ENCODE data around the gene GREB1. TPM values are rescaled to one million over a fixed set of nuclear protein-coding genes. Genes with fewer than 3 reads are reported as not detected.

GREB1 gene
- total RNA-seq, 1 experiment from 2014 or later: 2.7 TPM

- H3K9me3 ChIP-seq: no peaks in the 10 kb centered on the region
- no peaks in the 10 kb centered on the region for H3K27me3 ChIP-seq
- H3K36me3 ChIP-seq: no peaks in the 10 kb centered on the region
- DNase-seq: no peak
- no peak overlapping the region for H3K4me3 ChIP-seq
Observed at GRCh38 chr2:11546072-11546471, 12.2 kb downstream of the GREB1 start.

- H3K36me3 ChIP-seq: no peaks in the 10 kb centered on the region
- H3K9me3 ChIP-seq: no peaks in the 10 kb centered on the region
- H3K4me3 ChIP-seq: no peak overlapping the region
- no peak for DNase-seq
- H3K27me3 ChIP-seq: no peaks in the 10 kb centered on the region
Observed at GRCh38 chr2:11547912-11548497, 14.2 kb downstream of the GREB1 start.

DNA sequence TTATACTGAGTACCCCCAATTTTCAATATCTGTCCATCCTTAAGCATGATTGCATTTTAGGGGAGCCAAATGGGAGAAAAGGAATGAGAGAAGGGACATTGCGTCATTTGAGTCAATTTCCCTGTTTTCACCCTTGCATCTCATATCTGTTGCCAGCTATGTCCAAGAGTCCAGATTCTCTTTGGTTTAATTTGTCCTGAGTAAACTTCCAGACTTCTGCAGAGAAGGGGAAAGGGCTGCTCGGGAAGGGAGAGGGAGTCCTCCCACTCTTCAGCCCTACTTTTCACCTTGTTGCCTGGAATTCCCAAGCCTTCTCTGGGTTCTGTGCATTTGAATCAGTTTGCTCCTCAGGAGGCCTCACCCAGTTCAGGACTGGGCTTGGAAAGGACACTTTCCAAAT is 16.5 kb downstream of the GREB1 start:
- Histone ChIP-seq H3K4me3 (no peak overlapping the region), H3K27me3 (no peaks in the 10 kb centered on the region), H3K9me3 (no peaks in the 10 kb centered on the region), H3K36me3 (no peaks in the 10 kb centered on the region)
- DNase-seq: no peak

- no peak for DNase-seq
- no peaks in the 10 kb centered on the region for H3K9me3 ChIP-seq
- no peak overlapping the region for H3K4me3 ChIP-seq
- no peaks in the 10 kb centered on the region for H3K36me3 ChIP-seq
- H3K27me3 ChIP-seq: no peaks in the 10 kb centered on the region
Observed at GRCh38 chr2:11550901-11551568, 17.2 kb downstream of the GREB1 start.

DNA sequence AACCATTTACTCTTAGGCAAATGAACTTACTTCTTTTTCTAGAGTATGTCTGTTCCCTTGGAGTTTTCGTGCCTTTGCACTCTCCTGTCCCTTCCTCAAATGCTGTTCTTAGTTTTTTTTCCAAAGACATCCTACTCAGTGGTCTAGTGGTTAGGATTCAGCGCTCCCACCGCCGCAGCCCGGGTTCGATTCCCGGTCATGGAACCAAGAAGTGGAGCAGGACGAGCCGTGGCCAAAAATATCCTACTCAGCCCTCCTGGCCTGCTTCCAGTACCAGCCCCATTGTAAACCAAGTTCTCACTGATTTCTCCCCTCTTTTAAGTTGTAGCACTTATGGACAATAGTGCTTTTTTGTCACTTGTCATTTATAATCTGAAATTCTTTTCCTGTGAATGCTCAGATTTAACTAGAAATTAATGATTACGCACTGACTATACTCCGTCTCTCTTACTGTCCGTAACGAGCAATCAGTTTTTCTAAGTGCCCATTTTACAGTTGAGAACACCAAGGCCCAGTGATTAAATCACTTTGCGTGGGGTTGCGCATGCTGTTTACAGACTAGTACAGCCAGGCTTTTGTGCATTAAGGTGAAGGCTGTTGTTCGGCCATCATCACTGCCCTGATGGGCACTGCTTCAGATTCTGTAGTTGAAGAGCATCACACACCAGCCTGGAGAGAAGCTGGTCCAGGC is 17.9 kb downstream of the GREB1 start:
- Histone ChIP-seq H3K27me3 (no peaks in the 10 kb centered on the region), H3K4me3 (no peak overlapping the region), H3K36me3 (no peaks in the 10 kb centered on the region), H3K9me3 (no peaks in the 10 kb centered on the region)
- no peak for DNase-seq

DNA sequence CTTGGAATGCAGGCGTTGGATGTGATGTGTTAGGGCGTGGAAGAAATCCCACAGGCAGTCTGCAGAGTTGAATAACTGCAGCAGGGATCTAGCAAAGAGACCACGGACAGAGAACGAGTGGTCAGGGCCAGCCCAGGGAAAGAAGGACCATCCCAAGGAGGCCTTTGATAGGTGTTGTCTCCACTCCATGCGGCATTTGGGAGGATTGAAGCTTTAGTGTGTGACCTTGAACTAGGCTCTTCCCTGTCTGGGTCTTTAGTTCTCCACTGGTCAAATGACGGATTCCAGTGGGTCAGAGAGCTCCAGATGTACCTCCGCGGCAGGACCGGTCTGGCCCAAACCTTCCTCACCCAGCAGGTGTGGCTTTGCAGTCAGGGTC is 18.4 kb downstream of the GREB1 start:
- no peak for DNase-seq
- no peaks in the 10 kb centered on the region for H3K27me3 ChIP-seq
- H3K4me3 ChIP-seq: no peak overlapping the region
- H3K36me3 ChIP-seq: no peaks in the 10 kb centered on the region
- H3K9me3 ChIP-seq: no peaks in the 10 kb centered on the region

GRCh38 chr2:11553661-11554398 is 20.0 kb downstream of the GREB1 start:
- no peak for DNase-seq

DNA sequence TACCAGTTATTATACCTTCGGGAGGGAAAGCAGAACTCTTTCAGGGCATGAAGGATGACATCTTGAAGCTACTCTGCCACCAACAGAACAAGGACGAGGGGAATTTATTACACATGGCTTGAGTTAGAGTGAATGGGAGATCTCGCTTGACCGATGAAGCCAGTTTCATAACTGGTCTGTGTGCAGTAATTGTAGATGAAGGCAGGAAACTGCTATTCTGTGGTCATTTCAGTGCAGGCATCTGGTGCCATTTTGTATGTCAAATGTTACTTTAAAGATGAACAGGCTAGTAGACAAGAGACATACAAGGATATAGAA is 20.5 kb downstream of the GREB1 start:
- Histone ChIP-seq H3K4me3 (no peak overlapping the region), H3K27me3 (no peaks in the 10 kb centered on the region; the same call in 1 of the 2 replicates), H3K36me3 (no peaks in the 10 kb centered on the region), H3K9me3 (no peaks in the 10 kb centered on the region)
- no peak for DNase-seq

More at GRCh38 chr2:11553661-11554398, 20.0 kb downstream of the GREB1 start:
- Histone ChIP-seq H3K27me3 (no peaks in the 10 kb centered on the region; the same call in 1 of the 2 replicates), H3K36me3 (no peaks in the 10 kb centered on the region), H3K9me3 (no peaks in the 10 kb centered on the region), H3K4me3 (no peak overlapping the region)

DNA sequence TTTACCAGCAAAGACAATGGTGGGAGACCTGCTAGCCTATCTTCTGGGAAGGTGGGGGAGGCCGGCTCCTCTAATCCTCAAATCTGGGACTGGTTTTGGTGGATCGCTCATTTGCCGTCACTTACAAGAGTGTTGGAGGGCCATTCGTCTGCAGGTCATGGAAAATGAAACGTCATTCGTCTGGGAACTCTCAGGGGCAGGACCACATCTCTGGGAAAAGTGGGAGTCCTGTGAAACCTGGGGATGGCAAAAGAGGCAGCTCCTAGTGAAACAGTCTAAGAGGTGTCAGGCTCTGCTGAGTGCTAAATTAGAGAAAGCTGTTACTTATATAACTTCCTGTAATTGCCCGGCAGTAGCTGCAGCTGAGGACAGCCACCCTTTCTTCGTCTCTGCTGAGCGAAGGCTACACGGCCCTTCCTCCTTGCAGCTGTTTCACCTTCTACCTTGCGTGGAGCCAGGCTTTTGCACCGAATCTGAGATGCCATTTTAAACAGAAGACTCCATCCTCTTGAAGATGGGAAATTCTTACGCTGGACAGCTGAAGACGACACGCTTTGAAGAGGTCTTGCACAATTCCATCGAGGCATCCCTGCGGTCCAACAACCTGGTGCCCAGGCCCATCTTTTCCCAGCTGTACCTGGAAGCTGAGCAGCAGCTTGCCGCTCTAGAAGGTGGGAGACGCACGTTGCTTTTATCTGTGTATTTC is 22.4 kb downstream of the GREB1 start:
- Histone ChIP-seq H3K36me3 (no peaks in the 10 kb centered on the region), H3K4me3 (peak overlapping the region; percentile 19), H3K27me3 (no peaks in the 10 kb centered on the region; the same call in 1 of the 2 replicates), H3K9me3 (no peaks in the 10 kb centered on the region)
- no peak for DNase-seq

DNA sequence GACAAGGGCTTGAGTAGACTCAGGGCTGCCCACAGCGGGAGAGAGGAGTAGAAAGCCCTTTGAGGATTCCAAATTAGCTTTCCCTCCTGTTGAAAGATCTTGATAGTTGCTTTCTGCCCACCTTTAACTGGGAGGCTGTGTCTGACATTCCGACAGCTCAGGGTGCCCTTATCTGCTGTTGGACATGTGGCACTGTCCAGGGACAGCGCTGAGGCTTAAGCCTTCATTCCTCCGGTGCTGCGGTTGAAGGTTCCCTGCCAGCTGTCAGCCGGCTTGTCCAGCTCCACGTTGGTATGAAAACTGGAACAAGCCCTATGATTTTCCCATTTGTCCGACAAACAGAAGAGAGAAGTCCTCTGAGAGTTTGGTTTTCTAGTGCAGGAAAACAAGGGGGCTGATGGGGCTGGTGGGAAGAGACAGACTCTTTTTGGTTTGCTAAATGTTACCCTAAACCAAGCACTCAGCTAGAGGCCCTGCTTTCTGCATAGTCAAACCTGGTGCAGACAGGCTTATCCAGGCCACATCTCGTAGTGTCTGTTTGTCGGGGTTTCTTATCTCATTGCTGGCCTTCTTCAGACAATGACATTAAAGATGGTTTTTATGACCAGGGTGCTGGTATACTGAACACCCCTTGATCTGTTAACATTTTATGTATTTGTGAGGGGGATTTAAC is 24.5 kb downstream of the GREB1 start:
- peaks cover 3% of the 10 kb centered on the region; the same call in 1 of the 2 replicates for H3K36me3 ChIP-seq
- no peak for DNase-seq
- no peaks in the 10 kb centered on the region for H3K9me3 ChIP-seq
- H3K27me3 ChIP-seq: no peaks in the 10 kb centered on the region; the same call in 1 of the 2 replicates
- H3K4me3 ChIP-seq: peak overlapping the region; percentile 19

DNA sequence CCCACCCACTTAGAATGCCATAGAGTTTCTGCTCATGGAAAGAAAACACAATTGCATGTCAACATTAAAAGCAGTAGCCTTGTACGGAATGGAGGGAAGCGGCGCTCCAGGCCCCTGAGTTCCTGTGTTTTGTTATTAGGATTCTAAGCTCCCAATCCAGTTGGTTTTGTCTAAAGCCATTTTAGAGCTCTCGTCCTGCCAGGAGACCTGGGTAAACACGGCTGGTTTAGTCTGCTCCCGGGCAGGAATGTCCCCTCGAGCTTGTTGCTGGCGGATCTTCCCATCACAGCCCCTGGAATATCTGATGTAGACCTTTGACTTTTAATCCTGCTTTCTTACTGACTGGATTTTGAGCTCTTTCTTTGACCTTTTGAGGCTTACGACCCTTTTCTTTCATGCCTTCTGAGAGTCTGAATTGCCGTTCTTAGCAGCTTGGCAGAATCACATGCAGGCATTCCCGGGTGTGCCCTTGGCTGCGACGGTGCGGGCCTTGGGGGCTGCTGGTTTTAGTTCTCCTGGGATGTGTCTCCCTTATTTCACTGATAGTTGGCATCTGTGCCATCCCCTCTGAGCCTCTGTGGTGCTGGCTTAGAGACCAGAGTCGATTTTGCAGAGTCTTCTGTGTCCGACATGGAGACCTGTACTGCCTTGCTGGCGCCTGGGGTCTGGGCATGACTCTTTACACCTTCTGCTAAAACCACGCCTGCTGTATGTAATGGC is 25.4 kb downstream of the GREB1 start:
- Histone ChIP-seq H3K27me3 (no peaks in the 10 kb centered on the region; the same call in 1 of the 2 replicates), H3K36me3 (peaks cover 3% of the 10 kb centered on the region; the same call in 1 of the 2 replicates), H3K4me3 (no peak overlapping the region; the same call in none of the 2 replicates), H3K9me3 (no peaks in the 10 kb centered on the region)
- no peak for DNase-seq

DNA sequence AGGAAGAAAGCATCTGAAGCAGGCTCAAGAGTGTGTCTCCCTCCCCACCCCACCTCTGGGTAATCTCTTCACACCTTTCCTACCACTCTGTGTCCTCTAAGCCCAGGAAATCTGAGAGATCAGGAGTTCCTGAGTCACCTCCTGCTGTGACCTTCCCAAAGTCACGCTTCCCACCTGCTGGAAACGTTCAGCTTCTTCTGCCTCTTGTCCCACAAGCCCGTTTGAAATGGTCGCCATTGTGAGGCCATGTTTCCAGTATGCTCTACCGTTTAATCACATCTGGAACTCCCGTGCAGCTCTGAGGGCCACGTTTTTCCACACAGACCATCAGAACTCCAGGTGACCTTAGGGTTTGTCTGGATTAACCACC is 25.9 kb downstream of the GREB1 start:
- Histone ChIP-seq H3K9me3 (no peaks in the 10 kb centered on the region), H3K36me3 (peaks cover 6% of the 10 kb centered on the region; the same call in 1 of the 2 replicates), H3K4me3 (no peak overlapping the region), H3K27me3 (no peaks in the 10 kb centered on the region; the same call in 1 of the 2 replicates)
- no peak for DNase-seq

- H3K27me3 ChIP-seq: no peaks in the 10 kb centered on the region; the same call in 1 of the 2 replicates
- no peak overlapping the region for H3K4me3 ChIP-seq
- H3K36me3 ChIP-seq: peaks cover 6% of the 10 kb centered on the region; the same call in 1 of the 2 replicates
- no peak for DNase-seq
- no peaks in the 10 kb centered on the region for H3K9me3 ChIP-seq
Observed at GRCh38 chr2:11560806-11561205, 27.0 kb downstream of the GREB1 start.

DNA sequence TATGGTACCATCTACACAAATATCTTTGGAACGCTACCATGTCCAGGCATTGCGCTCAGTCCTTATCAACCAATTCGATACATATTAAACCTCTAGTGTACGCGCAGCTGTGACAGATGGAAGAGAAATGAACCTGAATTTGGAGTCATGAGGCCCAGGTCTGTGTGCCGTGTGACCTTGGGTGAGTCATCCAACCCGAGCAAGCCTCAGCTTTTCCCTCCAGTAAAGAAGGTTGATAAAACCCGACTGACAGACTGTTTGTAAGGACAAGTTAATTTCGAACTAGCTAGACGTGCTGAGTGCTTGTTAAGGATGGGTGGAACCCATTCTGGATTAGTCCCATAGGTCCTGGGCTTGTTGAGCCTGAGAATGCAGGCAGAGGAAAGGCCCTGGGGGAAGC is 28.2 kb downstream of the GREB1 start:
- Histone ChIP-seq H3K9me3 (no peaks in the 10 kb centered on the region), H3K4me3 (no peak overlapping the region), H3K36me3 (peaks cover 6% of the 10 kb centered on the region; the same call in 1 of the 2 replicates), H3K27me3 (no peaks in the 10 kb centered on the region; the same call in 1 of the 2 replicates)
- no peak for DNase-seq

DNA sequence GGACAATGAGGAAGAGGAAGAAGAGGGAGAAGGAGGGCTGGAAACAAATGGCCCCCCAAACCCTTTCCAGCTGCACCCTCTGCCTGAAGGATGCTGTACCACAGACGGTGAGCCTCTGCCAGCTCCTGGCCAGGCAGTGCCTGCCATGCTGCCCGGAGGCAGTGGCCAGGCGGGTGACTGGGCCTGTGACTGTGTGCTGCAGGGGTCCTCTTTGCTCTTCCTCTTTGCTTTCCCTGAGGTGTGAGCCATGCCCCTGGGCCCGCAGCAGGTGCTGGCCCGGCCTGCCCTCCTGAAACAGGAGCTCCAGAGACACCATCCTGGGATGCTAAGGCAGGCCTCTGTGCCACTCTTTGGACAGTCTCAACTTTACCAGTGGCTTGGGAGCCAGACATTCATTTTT is 28.6 kb downstream of the GREB1 start:
- DNase-seq: no peak
- no peaks in the 10 kb centered on the region for H3K9me3 ChIP-seq
- H3K36me3 ChIP-seq: peaks cover 6% of the 10 kb centered on the region; the same call in 1 of the 2 replicates
- H3K4me3 ChIP-seq: no peak overlapping the region
- H3K27me3 ChIP-seq: no peaks in the 10 kb centered on the region; the same call in 1 of the 2 replicates
